GM12892 (cell line): Measurements from ENCODE around the gene FOXN1.
A peak's percentile ranks its signal among the peaks of the same experiment; 100 is the strongest.

Source experiments
- DNase-seq: peaks from one replicate; pipeline ENCODE4 v3.0.0; 2011; ENCODE audit not compliant: insufficient read length
- FAIRE-seq: peaks from 2 replicates; lab custom pipeline; 2011; peaks lifted over from hg19 to GRCh38; lab: Jason Lieb, UNC
- POLR2A ChIP-seq: IDR thresholded peaks from 2 replicates; pipeline ENCODE4 v1.6.1; 2011; ENCODE audit warnings: low read depth, low read length, control low read depth
- POLR2AphosphoS5 ChIP-seq: IDR thresholded peaks from 2 replicates; pipeline ENCODE4 v1.6.1; 2011; ENCODE audit warnings: low read depth, low read length, control low read depth
- TAF1 ChIP-seq: IDR thresholded peaks from 2 replicates; pipeline ENCODE4 v1.6.1; 2011; ENCODE audit warnings: low read depth, mild to moderate bottlenecking, control low read depth, low read length, borderline replicate concordance

The FOXN1 gene

GRCh38 chr17:28563475-28563874 is 57.3 kb downstream of the FOXN1 start:
- TF ChIP-seq POLR2A = no peak
- FAIRE-seq (no peak), DNase-seq (no peak)

GRCh38 chr17:28567604-28568003 is 61.5 kb downstream of the FOXN1 start:
- FAIRE-seq = peak; percentile 69
- TF ChIP-seq POLR2AphosphoS5 = no peak
- TF ChIP-seq TAF1 = no peak
- no peak; the same call in 1 of the 2 replicates for TF ChIP-seq POLR2A
- DNase-seq = peak; percentile 31

- DNase-seq (no peak), FAIRE-seq (no peak)
- TF ChIP-seq POLR2A = no peak
- TF ChIP-seq POLR2AphosphoS5 = no peak
- no peak for TF ChIP-seq TAF1
Measured at GRCh38 chr17:28569446-28569845, 63.3 kb downstream of the FOXN1 start.

- TF ChIP-seq TAF1 (0 out of 2 replicates have a peak, but pooled peaks have one; percentile 19), POLR2A (no peak)
- DNase-seq (peak; percentile 48), FAIRE-seq (peak; percentile 92)
Measured at GRCh38 chr17:28570716-28571360, 64.7 kb downstream of the FOXN1 start.

GRCh38 chr17:28571361-28572122 is 65.4 kb downstream of the FOXN1 start, which contains the start of gene PIGS:
TSS of gene PIGS (minus strand) at chr17:28571524. CDS start at chr17:28571496, 28 bp downstream.
- peak; percentile 96 for DNase-seq
- TF ChIP-seq TAF1 = peak; percentile 65
- peak; percentile 60 for TF ChIP-seq POLR2AphosphoS5
- peak; percentile 79; the same call in 1 of the 2 replicates for TF ChIP-seq POLR2A
- peak; percentile 97 for FAIRE-seq

GRCh38 chr17:28572259-28573039 is 66.3 kb downstream of the FOXN1 start:
- DNase-seq = no peak
- FAIRE-seq = no peak
- TF ChIP-seq POLR2A (no peak), TAF1 (no peak), POLR2AphosphoS5 (no peak)

GRCh38 chr17:28573040-28573380 is 66.9 kb downstream of the FOXN1 start:
- no peak for FAIRE-seq
- DNase-seq = no peak
- TF ChIP-seq TAF1 (no peak), POLR2A (no peak), POLR2AphosphoS5 (no peak)

GRCh38 chr17:28573521-28573920 is 67.4 kb downstream of the FOXN1 start:
- TF ChIP-seq TAF1 (no peak), POLR2A (no peak), POLR2AphosphoS5 (no peak)
- no peak for FAIRE-seq
- DNase-seq = no peak

GRCh38 chr17:28573966-28574480 is 67.9 kb downstream of the FOXN1 start:
- FAIRE-seq (no peak), DNase-seq (no peak)
- TF ChIP-seq POLR2AphosphoS5 (no peak), POLR2A (no peak), TAF1 (no peak)

- no peak for TF ChIP-seq POLR2AphosphoS5
- TF ChIP-seq TAF1 = no peak
- no peak for TF ChIP-seq POLR2A
- FAIRE-seq (no peak), DNase-seq (no peak)
Measured at GRCh38 chr17:28574526-28574925, 68.4 kb downstream of the FOXN1 start.
